Colonic mucosa (tissue), 4 donors: ENCODE results near the gene NKX6-2. TPM values are rescaled to one million over a fixed set of nuclear protein-coding genes. Genes with fewer than 3 reads are reported as not detected.

Experiments used
- DNase-seq: peaks from one replicate; pipeline ENCODE4 v3.0.0-alpha.2; 2020
- H3K27ac ChIP-seq: fragments of 200-600 bp; one replicate; pipeline ENCODE4 v1.8.0; 2021
- H3K27me3 ChIP-seq: fragments of 200-600 bp; one replicate; pipeline ENCODE4 v1.8.0; 2021
- H3K36me3 ChIP-seq: fragments of 200-600 bp; one replicate; pipeline ENCODE4 v1.8.0; 2021
- H3K4me1 ChIP-seq: fragments of 200-600 bp; one replicate; pipeline ENCODE4 v1.8.0; 2021; ENCODE audit warnings: mild to moderate bottlenecking
- H3K4me3 ChIP-seq: fragments of 200-600 bp; one replicate; pipeline ENCODE4 v1.8.0; 2021
- H3K9ac ChIP-seq, 2 donors: one replicate each; pipeline ENCODE4 v1.7.0; 2013; ENCODE audit warnings: control low read depth in 2 of 2, low read depth in 2 of 2, low read length in 2 of 2
- H3K9me3 ChIP-seq: fragments of 200-600 bp; one replicate; pipeline ENCODE4 v1.8.0; 2021
- intact Hi-C: fragments of 100-400 bp; cut with DNase I; formaldehyde crosslinking; loops from one replicate; pipeline ENCODE4 v1.14.1; 2022
- total RNA-seq, 2 donors: library from RNA; stranded (reverse); fragmentation: NEBNext Ultra II Directional in 1 of 2; extraction: Animal tissue kit (Norgen Biotek cat#: 25700) in 1 of 2; gene quantifications; one replicate each; pipeline ENCODE4 v1.2.1, GENCODE V29; 2021
- TF ChIP-seq, protein P1 (sequence below): fragments of 200-600 bp; IDR thresholded peaks from one replicate; pipeline ENCODE4 v1.8.0; 2022; ENCODE audit warnings: antibody characterized with exemption, mild to moderate bottlenecking
- donor health status: healthy.
- donor health status: DM: no; HTN: no; CAD: no.
- donor health status: DM: no; HTN: no; CAD: no.

The NKX6-2 gene
- total RNA-seq, 2 donors from 2014 or later = not detected

DNA sequence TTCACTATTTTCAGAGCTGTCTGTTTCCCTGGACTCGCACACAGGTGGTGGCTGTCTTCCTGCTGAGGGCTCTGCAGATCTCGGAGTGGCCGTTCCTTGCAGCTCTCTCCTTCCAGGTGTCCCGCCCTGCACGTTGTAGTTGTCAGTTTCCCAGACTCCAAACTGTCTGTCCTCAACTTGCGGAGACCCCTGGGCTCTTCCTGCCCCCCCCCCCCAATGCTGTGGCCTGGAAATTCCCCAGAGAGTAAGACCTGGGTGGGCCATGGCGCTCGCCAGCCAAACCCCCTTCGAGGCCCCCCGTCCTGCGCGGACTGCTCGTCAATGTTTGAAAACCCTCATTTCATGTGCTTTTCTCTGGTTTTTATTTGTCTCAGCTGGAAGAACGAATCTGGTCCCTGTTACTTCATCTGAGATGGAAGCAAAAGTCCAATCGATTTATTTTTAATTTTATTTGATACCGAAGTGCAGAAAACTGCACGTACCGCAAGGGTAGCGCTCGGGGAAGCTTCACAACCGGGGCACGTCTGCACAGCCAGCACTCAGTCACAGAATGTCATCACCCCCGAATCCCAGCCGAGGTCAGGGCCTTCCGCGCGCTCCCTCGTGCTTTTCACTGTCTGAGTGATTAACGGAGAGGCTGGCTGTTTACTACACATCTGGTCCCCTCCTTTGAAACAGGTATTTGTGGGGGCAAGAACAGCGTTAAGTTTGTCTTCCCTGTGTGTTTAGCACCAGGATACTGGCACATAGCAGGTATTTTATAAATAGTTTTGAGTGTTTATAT is 46.4 kb upstream of the NKX6-2 start:
- H3K4me3 ChIP-seq = no peak overlapping the region
- peaks cover 10% of the 10 kb centered on the region for H3K27me3 ChIP-seq
- no peak overlapping the region for H3K27ac ChIP-seq
- DNase-seq = no peak
- H3K9me3 ChIP-seq = no peaks in the 10 kb centered on the region
- H3K4me1 ChIP-seq = no peaks in the 10 kb centered on the region
- TF ChIP-seq, protein P1, sequence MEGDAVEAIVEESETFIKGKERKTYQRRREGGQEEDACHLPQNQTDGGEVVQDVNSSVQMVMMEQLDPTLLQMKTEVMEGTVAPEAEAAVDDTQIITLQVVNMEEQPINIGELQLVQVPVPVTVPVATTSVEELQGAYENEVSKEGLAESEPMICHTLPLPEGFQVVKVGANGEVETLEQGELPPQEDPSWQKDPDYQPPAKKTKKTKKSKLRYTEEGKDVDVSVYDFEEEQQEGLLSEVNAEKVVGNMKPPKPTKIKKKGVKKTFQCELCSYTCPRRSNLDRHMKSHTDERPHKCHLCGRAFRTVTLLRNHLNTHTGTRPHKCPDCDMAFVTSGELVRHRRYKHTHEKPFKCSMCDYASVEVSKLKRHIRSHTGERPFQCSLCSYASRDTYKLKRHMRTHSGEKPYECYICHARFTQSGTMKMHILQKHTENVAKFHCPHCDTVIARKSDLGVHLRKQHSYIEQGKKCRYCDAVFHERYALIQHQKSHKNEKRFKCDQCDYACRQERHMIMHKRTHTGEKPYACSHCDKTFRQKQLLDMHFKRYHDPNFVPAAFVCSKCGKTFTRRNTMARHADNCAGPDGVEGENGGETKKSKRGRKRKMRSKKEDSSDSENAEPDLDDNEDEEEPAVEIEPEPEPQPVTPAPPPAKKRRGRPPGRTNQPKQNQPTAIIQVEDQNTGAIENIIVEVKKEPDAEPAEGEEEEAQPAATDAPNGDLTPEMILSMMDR = no peak
- no peaks in the 10 kb centered on the region for H3K36me3 ChIP-seq
- intact Hi-C loops = no loop called here
- no peak overlapping the region for H3K9ac ChIP-seq

DNA sequence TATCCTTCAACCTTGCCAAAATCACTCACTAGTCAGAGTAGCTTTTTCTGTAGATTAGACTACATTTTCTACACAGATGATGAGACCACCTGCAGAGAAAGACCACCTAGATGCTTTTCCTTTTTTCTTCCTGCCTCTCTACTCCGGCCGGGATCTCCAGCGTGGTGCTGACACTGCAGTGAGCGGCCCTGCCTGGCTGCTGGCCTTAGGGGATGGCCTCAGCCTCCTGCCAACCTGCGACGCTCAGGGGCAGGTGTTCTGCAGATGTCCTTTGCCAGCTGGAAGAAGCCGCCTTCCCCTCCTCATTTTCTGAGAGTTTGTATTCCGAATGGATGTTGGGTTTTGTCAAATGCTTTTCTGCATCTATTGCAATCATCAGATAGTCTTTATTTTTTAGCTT is 43.5 kb upstream of the NKX6-2 start:
- Histone ChIP-seq H3K27ac (no peak overlapping the region), H3K27me3 (no peaks in the 10 kb centered on the region), H3K9ac (no peak overlapping the region), H3K4me3 (no peak overlapping the region), H3K36me3 (no peaks in the 10 kb centered on the region), H3K4me1 (no peaks in the 10 kb centered on the region), H3K9me3 (no peaks in the 10 kb centered on the region)
- intact Hi-C loops = no loop called here
- TF ChIP-seq, protein P1 = no peak
- DNase-seq = no peak

DNA sequence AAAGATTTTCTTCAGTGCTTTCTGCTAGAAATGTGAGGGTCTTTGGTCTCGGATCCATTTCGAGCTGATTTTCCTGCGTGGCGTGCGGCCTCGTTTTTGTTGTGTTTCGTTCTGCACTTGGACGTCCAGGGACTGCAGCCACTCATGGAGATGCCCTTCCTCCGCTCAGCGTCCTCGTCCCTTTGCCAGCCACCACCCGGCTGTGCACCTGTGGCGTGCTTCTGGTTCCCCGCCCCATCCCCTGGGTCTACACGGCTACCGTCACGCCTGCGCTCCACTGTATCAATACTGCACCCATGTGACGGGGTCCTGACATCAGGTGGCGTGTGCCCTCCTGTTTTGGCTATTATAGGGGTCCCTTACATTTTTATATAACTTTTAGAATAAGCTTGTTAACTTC is 42.7 kb upstream of the NKX6-2 start:
- H3K9ac ChIP-seq = no peak overlapping the region
- no peak for DNase-seq
- no peak overlapping the region for H3K27ac ChIP-seq
- H3K9me3 ChIP-seq = no peaks in the 10 kb centered on the region
- intact Hi-C loops = no loop called here
- no peaks in the 10 kb centered on the region for H3K27me3 ChIP-seq
- no peak overlapping the region for H3K4me3 ChIP-seq
- TF ChIP-seq, protein P1 = no peak
- H3K36me3 ChIP-seq = no peaks in the 10 kb centered on the region
- no peaks in the 10 kb centered on the region for H3K4me1 ChIP-seq

DNA sequence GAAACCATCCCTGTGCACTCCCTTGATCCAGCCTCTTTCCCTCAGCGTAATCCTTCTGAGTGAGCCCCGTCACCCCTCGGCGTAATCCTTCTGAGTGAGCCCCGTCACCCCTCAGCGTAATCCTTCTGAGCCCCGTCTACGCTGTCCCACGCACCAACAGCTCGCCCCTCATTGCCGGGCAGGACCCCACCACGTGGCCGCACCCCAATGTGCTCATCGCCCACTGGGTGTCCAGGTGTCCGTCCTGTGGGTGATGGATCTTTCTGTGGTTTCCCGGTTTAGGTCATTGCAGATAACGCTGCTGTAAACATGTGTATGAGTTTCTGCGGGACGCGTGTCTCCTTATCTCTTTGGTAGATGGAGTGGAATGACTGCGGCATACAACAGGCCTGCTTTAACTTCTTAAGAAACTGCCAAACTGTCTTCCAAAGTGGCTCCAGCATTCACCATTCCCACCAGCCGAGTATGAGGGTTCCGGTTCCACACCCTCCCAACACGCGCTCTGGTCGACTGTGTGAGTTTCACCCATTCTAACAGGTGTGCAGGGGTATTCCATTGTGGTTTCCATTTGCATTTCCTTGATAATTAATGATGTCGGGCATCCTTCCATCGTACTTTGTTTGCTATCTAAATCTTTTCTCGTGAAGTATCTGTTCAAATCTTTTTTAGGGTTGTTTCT is 42.1 kb upstream of the NKX6-2 start:
- no peaks in the 10 kb centered on the region for H3K36me3 ChIP-seq
- no peak overlapping the region for H3K4me3 ChIP-seq
- no peak overlapping the region for H3K27ac ChIP-seq
- no peak overlapping the region for H3K9ac ChIP-seq
- no peak for DNase-seq
- intact Hi-C loops = no loop called here
- TF ChIP-seq, protein P1 = no peak
- H3K27me3 ChIP-seq = no peaks in the 10 kb centered on the region
- H3K9me3 ChIP-seq = no peaks in the 10 kb centered on the region
- no peaks in the 10 kb centered on the region for H3K4me1 ChIP-seq

DNA sequence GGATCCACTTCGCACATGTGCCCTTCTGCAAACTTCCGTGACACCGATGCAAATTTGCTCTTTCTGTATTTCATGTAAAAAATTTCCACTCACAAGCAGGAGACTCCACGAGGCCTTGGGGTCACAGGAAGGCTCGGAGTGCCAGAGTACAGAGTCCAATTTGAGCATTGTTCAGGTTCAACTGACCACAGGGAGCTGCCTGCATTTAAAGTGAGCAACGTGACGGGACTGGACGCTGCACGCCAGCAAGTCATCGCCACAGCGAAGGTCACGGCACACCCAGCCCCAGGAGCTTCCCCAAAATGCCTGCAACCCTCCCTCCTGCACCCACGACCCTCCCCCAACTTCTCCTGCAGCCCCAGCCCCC is 41.5 kb upstream of the NKX6-2 start:
- Histone ChIP-seq H3K27ac (no peak overlapping the region), H3K4me3 (no peak overlapping the region), H3K36me3 (no peaks in the 10 kb centered on the region), H3K9ac (no peak overlapping the region), H3K4me1 (no peaks in the 10 kb centered on the region), H3K9me3 (no peaks in the 10 kb centered on the region), H3K27me3 (no peaks in the 10 kb centered on the region)
- no peak for DNase-seq
- intact Hi-C loops = no loop called here
- TF ChIP-seq, protein P1 = no peak
